Measurements from ENCODE around the gene CSTF2. TPM values are rescaled to one million over a fixed set of nuclear protein-coding genes. Genes with fewer than 3 reads are reported as not detected.

CSTF2 gene
- total and polyA plus RNA-seq, 10 of the 15 experiments (the other 5 are each of a cell fraction or from before 2014, with no cell fraction given): 7.7 to 66.6 (median 35.8) TPM

DNA sequence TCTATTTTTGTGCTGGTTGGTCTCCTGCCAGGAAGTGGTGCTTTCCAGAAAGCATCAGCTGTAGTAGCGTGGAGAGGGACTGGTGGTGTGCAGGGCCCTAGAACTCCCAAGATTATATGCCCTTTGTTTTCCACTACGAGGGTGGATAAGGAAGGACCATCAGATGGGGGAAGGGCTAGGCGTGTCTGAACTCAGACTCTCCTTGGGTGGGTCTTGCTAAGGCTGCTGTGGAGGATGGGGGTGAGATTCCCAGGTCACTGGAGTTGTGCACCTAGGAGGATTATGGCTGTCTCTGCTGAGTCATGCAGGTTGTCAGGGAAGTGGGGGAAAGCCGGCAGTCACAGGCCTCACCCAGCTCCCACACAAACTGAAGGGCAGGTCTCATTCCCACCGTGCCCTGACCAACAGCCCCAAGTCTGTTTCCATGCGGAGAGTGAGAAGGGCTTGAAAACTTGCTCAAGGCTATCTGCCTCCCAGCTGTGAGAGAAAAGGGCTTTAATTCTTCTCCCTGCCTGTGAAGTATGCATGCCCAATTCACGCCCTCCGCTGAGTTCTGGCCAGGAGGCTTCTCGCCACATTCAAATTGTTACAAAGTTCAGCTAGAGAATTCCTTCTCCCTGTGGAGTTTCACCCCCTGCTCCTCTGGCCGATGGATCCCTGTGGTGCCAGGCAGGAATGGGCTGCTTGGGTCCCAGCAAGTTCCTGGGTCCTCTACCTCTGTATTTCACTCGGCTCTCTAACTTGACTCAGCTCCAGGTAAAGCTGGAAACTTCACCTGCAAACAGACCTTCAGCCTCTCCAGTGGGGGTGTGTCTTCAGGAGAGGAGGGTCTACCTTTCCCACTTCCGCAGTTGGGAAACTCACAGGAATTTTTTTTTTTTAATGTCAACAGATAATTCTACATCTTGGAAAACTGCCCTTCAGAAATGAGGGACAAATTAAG lies 7.7 kb upstream of the CSTF2 start:
- RAD21 ChIA-PET (ENCODE audit: unreplicated experiment): no interaction called here
- H3K9ac ChIP-seq (ENCODE audit: control insufficient read depth, insufficient read depth, low read length): no peak overlapping the region
- in situ Hi-C loops (cut with MboI): no loop called here
- no peak for DNase-seq (ENCODE audit: low read depth, low spot score)
- WGBS (ENCODE audit: insufficient coverage, insufficient replicate concordance, low lambda C conversion rate, missing lambda C conversion rate): 46% methylated on average over 12 of the region's 12 CpGs
- H3K9me3 ChIP-seq (replicated peaks; ENCODE audit: control insufficient read depth, insufficient read depth, low read length): no peaks in the 10 kb centered on the region
- ATAC-seq: no peak
- H3K27me3 ChIP-seq (replicated peaks in 1 of 2; ENCODE audit: control insufficient read depth in 2 of 2, insufficient read depth in 2 of 2, low read length in 1 of 2): no peaks in the 10 kb centered on the region; a peak in 2 of 4 replicates
- H3K36me3 ChIP-seq (ENCODE audit: control insufficient read depth in 2 of 2, insufficient read depth in 2 of 2, low read length in 1 of 2): no peaks in the 10 kb centered on the region
- no peak overlapping the region for H2AFZ ChIP-seq (ENCODE audit: control insufficient read depth, low read depth, low read length)
- CTCF ChIA-PET: interaction anchor here (0.5 kb wide), 1 partner anchor 20 kb away, joined by 5 read pairs; no protein-coding TSS in a partner anchor
- no peaks in the 10 kb centered on the region for H4K20me1 ChIP-seq (ENCODE audit: control insufficient read depth, insufficient read depth)
- no TSS peak for BruUV-seq (replicated peaks)
- H3K27ac ChIP-seq (ENCODE audit: control insufficient read depth, insufficient read depth): no peak overlapping the region
- H3K4me3 ChIP-seq: no peak overlapping the region
- TF ChIP-seq CEBPB (IDR thresholded peaks at IDR 0.05; ENCODE audit: borderline replicate concordance in 1 of 2, low read depth in 2 of 2, low read length in 2 of 2) (no peak), ELK1 (IDR thresholded peaks at IDR 0.05; ENCODE audit: low read depth, low read length) (no peak), HDAC2 (IDR thresholded peaks at IDR 0.05) (no peak), ATF7 (IDR thresholded peaks at IDR 0.05; ENCODE audit: low read depth) (no peak), RUNX3 (IDR thresholded peaks at IDR 0.05; ENCODE audit: low read length) (no peak), ZNF274 (IDR thresholded peaks at IDR 0.05; ENCODE audit: insufficient read depth, insufficient read length) (no peak), PML (IDR thresholded peaks at IDR 0.05; ENCODE audit: low read length) (no peak), ZNF622 (IDR thresholded peaks at IDR 0.05) (no peak), TARDBP (IDR thresholded peaks at IDR 0.05; ENCODE audit: borderline replicate concordance) (no peak), MTA3 (IDR thresholded peaks at IDR 0.05; ENCODE audit: borderline replicate concordance, low read length) (no peak), BACH1 (IDR thresholded peaks at IDR 0.05; ENCODE audit: borderline replicate concordance) (no peak)
- TF ChIP-seq, protein P1, sequence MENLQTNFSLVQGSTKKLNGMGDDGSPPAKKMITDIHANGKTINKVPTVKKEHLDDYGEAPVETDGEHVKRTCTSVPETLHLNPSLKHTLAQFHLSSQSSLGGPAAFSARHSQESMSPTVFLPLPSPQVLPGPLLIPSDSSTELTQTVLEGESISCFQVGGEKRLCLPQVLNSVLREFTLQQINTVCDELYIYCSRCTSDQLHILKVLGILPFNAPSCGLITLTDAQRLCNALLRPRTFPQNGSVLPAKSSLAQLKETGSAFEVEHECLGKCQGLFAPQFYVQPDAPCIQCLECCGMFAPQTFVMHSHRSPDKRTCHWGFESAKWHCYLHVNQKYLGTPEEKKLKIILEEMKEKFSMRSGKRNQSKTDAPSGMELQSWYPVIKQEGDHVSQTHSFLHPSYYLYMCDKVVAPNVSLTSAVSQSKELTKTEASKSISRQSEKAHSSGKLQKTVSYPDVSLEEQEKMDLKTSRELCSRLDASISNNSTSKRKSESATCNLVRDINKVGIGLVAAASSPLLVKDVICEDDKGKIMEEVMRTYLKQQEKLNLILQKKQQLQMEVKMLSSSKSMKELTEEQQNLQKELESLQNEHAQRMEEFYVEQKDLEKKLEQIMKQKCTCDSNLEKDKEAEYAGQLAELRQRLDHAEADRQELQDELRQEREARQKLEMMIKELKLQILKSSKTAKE (IDR thresholded peaks at IDR 0.05; ENCODE audit: low read depth, poor library complexity, severe bottlenecking): no peak
- TF ChIP-seq, protein P2, sequence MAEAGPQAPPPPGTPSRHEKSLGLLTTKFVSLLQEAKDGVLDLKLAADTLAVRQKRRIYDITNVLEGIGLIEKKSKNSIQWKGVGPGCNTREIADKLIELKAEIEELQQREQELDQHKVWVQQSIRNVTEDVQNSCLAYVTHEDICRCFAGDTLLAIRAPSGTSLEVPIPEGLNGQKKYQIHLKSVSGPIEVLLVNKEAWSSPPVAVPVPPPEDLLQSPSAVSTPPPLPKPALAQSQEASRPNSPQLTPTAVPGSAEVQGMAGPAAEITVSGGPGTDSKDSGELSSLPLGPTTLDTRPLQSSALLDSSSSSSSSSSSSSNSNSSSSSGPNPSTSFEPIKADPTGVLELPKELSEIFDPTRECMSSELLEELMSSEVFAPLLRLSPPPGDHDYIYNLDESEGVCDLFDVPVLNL (IDR thresholded peaks at IDR 0.05; ENCODE audit: low read depth, low read length): no peak
- no peak for FAIRE-seq
- POLR2A ChIA-PET: no interaction called here
- intact Hi-C loops (cut with micrococcal nuclease; ENCODE audit: unreplicated experiment): no loop called here
- no peak overlapping the region for H3K4me2 ChIP-seq (ENCODE audit: control insufficient read depth, insufficient read depth)
- SMC1A ChIA-PET (ENCODE audit: uncharacterized antibody, unreplicated experiment): interaction anchor here (0.6 to 1.8 kb wide), 2 partner anchors 10 to 475 kb away, joined by 3 to 6 read pairs; no protein-coding TSS in a partner anchor
- H3K4me1 ChIP-seq (ENCODE audit: control insufficient read depth, insufficient read depth, low read length): no peaks in the 10 kb centered on the region
- no peaks in the 10 kb centered on the region for H3K79me2 ChIP-seq (ENCODE audit: control insufficient read depth, insufficient read depth, low read length)
